HG02840 (cell line): Measurements from ENCODE around the gene NUAK1.

Source experiments
- ATAC-seq: cut with Tn5 transposase; IDR thresholded peaks from one replicate; pipeline ENCODE4 v1.9.1; 2021; ENCODE audit warnings: mild to moderate bottlenecking, moderate library complexity, moderate number of reproducible peaks; ENCODE audit not compliant: unreplicated experiment, low FRiP score

NUAK1 gene

GRCh38 chr12:106133136-106134087 is 5.3 kb downstream of the NUAK1 start:
- no peak for ATAC-seq

GRCh38 chr12:106132175-106133135 is 6.3 kb downstream of the NUAK1 start:
- ATAC-seq = no peak

GRCh38 chr12:106131676-106132075 is 7.1 kb downstream of the NUAK1 start:
- ATAC-seq = no peak

- ATAC-seq = no peak
These were observed 8.2 kb downstream of the NUAK1 start for GRCh38 chr12:106130474-106131113.

- no peak for ATAC-seq
These were observed 10.0 kb downstream of the NUAK1 start for GRCh38 chr12:106128585-106129328.

GRCh38 chr12:106127338-106128126 is 11.2 kb downstream of the NUAK1 start:
- ATAC-seq = no peak

GRCh38 chr12:106126441-106127337 is 12.1 kb downstream of the NUAK1 start:
- ATAC-seq = no peak

GRCh38 chr12:106125351-106126095 is 13.2 kb downstream of the NUAK1 start:
- ATAC-seq = no peak

GRCh38 chr12:106123551-106124081 is 15.1 kb downstream of the NUAK1 start:
- ATAC-seq = no peak

- no peak for ATAC-seq
These were observed 15.6 kb downstream of the NUAK1 start for GRCh38 chr12:106123110-106123509.

- ATAC-seq = no peak
These were observed 16.8 kb downstream of the NUAK1 start for GRCh38 chr12:106122004-106122403.

GRCh38 chr12:106120519-106121105 is 18.1 kb downstream of the NUAK1 start:
- no peak for ATAC-seq

GRCh38 chr12:106119301-106119700 is 19.5 kb downstream of the NUAK1 start:
- no peak for ATAC-seq

- no peak for ATAC-seq
These were observed 20.2 kb downstream of the NUAK1 start for GRCh38 chr12:106118381-106119130.

- ATAC-seq = no peak
These were observed 23.3 kb downstream of the NUAK1 start for GRCh38 chr12:106115440-106115839.

GRCh38 chr12:106114447-106115068 is 24.2 kb downstream of the NUAK1 start:
- ATAC-seq = no peak
